HCT116 (cell line): ENCODE measurements around the gene GRB2. TPM values are rescaled to one million over a fixed set of nuclear protein-coding genes. Genes with fewer than 3 reads are reported as not detected.

Experiments used
- ATAC-seq: fragments of 200-7000 bp; cut with Tn5 transposase; 2 replicates; pipeline ENCODE4 v1.9.1; 2020; ENCODE audit warnings: mild to moderate bottlenecking, moderate library complexity
- BruUV-seq: library from RNA; stranded (reverse); fragments of 400-500 nt; replicated peaks from 2 replicates; lab custom pipeline; 2021; lab: Mats Ljungman, UMichigan
- CTCF ChIA-PET: fragments of 300-600 bp; sonication (Branson Sonifier 250); formaldehyde crosslinking; loops from one replicate; lab custom pipeline; 2021; ENCODE audit warnings: antibody characterized with exemption; lab: Charles Lee
- POLR2A ChIA-PET: fragments of 300-600, 350-600 bp; sonication (Branson Sonifier 250); formaldehyde crosslinking; loops from one replicate; lab custom pipeline; 2021; ENCODE audit warnings: antibody characterized with exemption; lab: Charles Lee
- RAD21 ChIA-PET, 2 experiments: fragments of 300-600 bp; sonication (Branson Sonifier 250); formaldehyde crosslinking; loops; one replicate each; lab custom pipeline; 2023; ENCODE audit warnings: low total read pairs in 2 of 2; ENCODE audit not compliant: uncharacterized antibody in 2 of 2, unreplicated experiment in 2 of 2, low non-redundant PET in 1 of 2; lab: Charles Lee
- DNase-seq: peaks from one replicate; pipeline ENCODE4 v3.0.0-alpha.2; 2010; ENCODE audit warnings: low read depth, low spot score
- H2AFZ ChIP-seq: fragments of 200-600 bp; shearing (Covaris generic), sonication (generic); 2 replicates; pipeline ENCODE4 v1.6.1; 2017; ENCODE audit warnings: low read depth, mixed run types, mixed read lengths, antibody characterized with exemption, low read length; ENCODE audit not compliant: poor library complexity, severe bottlenecking
- H3K27ac ChIP-seq: 2 replicates; pipeline ENCODE4 v1.5.1; 2012; ENCODE audit warnings: low read depth, low read length
- H3K27me3 ChIP-seq: fragments of 200-600 bp; sonication (generic); 2 replicates; pipeline ENCODE4 v1.6.1; 2016; ENCODE audit warnings: mixed run types, low read length, mixed read lengths; ENCODE audit not compliant: insufficient read depth
- H3K36me3 ChIP-seq, 2 experiments: fragments of 200-500 bp in 1 of 2; fragments of 200-600 bp in 1 of 2; sonication (Bioruptor generic) in 1 of 2; sonication (generic) in 1 of 2; 2 replicates each; pipeline versions ENCODE4 v1.5.1 to v1.6.1; 2014 to 2016; ENCODE audit warnings: low read length in 2 of 2, inconsistent platforms in 1 of 2, mixed read lengths in 1 of 2, mixed run types in 1 of 2; ENCODE audit not compliant: insufficient read depth in 2 of 2, control insufficient read depth in 1 of 2
- H3K4me1 ChIP-seq, 2 experiments: fragments of 200-600 bp in 1 of 2; sonication (generic) in 1 of 2; 2 replicates each; pipeline versions ENCODE4 v1.5.1 to v1.6.1; 2012 to 2017; ENCODE audit warnings: low read length in 2 of 2, inconsistent platforms in 1 of 2, mild to moderate bottlenecking in 1 of 2, mixed read lengths in 1 of 2, mixed run types in 1 of 2, moderate library complexity in 1 of 2; ENCODE audit not compliant: insufficient read depth in 2 of 2, control insufficient read depth in 1 of 2
- H3K4me2 ChIP-seq: fragments of 200-600 bp; sonication (generic); 2 replicates; pipeline ENCODE4 v1.6.1; 2017; ENCODE audit warnings: mixed run types, low read length, mixed read lengths
- H3K4me3 ChIP-seq, 2 experiments: fragments of 200-600 bp in 1 of 2; sonication (generic) in 1 of 2; replicated peaks in 1 of 2; 2 replicates each; pipeline ENCODE4 v1.5.1; 2011 to 2016; ENCODE audit warnings: low read length in 2 of 2, control low read depth in 1 of 2, low read depth in 1 of 2, mild to moderate bottlenecking in 1 of 2, mixed read lengths in 1 of 2, mixed run types in 1 of 2
- H3K79me2 ChIP-seq: fragments of 200-600 bp; sonication (generic); 2 replicates; pipeline ENCODE4 v1.6.1; 2017; ENCODE audit warnings: mild to moderate bottlenecking, mixed run types, low read length, moderate library complexity, mixed read lengths; ENCODE audit not compliant: insufficient read depth
- H3K9ac ChIP-seq: fragments of 200-600 bp; sonication (generic); 2 replicates; pipeline ENCODE4 v1.6.1; 2016; ENCODE audit warnings: low read length, mixed read lengths
- H3K9me2 ChIP-seq: fragments of 200-600 bp; sonication (generic), shearing (Covaris generic); 2 replicates; pipeline ENCODE4 v1.6.1; 2017; ENCODE audit warnings: mixed run types, mild to moderate bottlenecking, moderate library complexity; ENCODE audit not compliant: insufficient read depth
- H3K9me3 ChIP-seq, 2 experiments: fragments of 200-500 bp in 1 of 2; fragments of 200-600 bp in 1 of 2; sonication (Bioruptor generic) in 1 of 2; sonication (generic) in 1 of 2; 2 replicates each; pipeline ENCODE4 v1.6.1; 2014 to 2017; ENCODE audit warnings: low read length in 2 of 2, mixed read lengths in 2 of 2, inconsistent platforms in 1 of 2, low read depth in 1 of 2, mild to moderate bottlenecking in 1 of 2, mixed run types in 1 of 2, moderate library complexity in 1 of 2; ENCODE audit not compliant: control insufficient read depth in 1 of 2, insufficient read depth in 1 of 2
- H4K20me1 ChIP-seq: fragments of 200-600 bp; sonication (generic), shearing (Covaris generic); 2 replicates; pipeline ENCODE4 v1.6.1; 2017; ENCODE audit warnings: mixed run types, mild to moderate bottlenecking, moderate library complexity; ENCODE audit not compliant: insufficient read depth
- CBX3 ChIP-seq: IDR thresholded peaks from 2 replicates; pipeline ENCODE4 v1.6.1; 2012; ENCODE audit warnings: low read depth
- CEBPB ChIP-seq: IDR thresholded peaks from 2 replicates; pipeline ENCODE4 v1.6.1; 2012; ENCODE audit warnings: low read depth
- EGR1 ChIP-seq: IDR thresholded peaks from 2 replicates; pipeline ENCODE4 v1.6.1; 2012; ENCODE audit warnings: low read depth
- ELF1 ChIP-seq: IDR thresholded peaks from 2 replicates; pipeline ENCODE4 v1.6.1; 2012; ENCODE audit warnings: low read depth, borderline replicate concordance
- EZH2 ChIP-seq: fragments of 200-600 bp; sonication (generic); IDR thresholded peaks from 2 replicates; pipeline ENCODE4 v1.6.1; 2017; ENCODE audit warnings: antibody characterized with exemption, mixed run types
- EZH2phosphoT487 ChIP-seq: fragments of 200-600 bp; IDR thresholded peaks from 2 replicates; pipeline ENCODE4 v1.6.1; 2018; ENCODE audit warnings: antibody characterized with exemption, borderline replicate concordance
- FOSL1 ChIP-seq: IDR thresholded peaks from 2 replicates; pipeline ENCODE4 v1.6.1; 2012; ENCODE audit warnings: low read depth
- MAX ChIP-seq: IDR thresholded peaks from 2 replicates; pipeline ENCODE4 v1.6.1; 2012
- POLR2A ChIP-seq: IDR thresholded peaks from 2 replicates; pipeline ENCODE4 v1.7.0; 2011; ENCODE audit warnings: borderline replicate concordance; ENCODE audit not compliant: insufficient read depth, insufficient read length; ENCODE audit errors: extremely low read depth
- POLR2AphosphoS5 ChIP-seq: IDR thresholded peaks from 2 replicates; pipeline ENCODE4 v1.6.1; 2011; ENCODE audit warnings: mild to moderate bottlenecking, low read depth, low read length, moderate library complexity
- SRF ChIP-seq: IDR thresholded peaks from 2 replicates; pipeline ENCODE4 v1.6.1; 2012; ENCODE audit warnings: low read depth
- TCF7L2 ChIP-seq: IDR thresholded peaks from 2 replicates; pipeline ENCODE4 v1.7.0; 2011; ENCODE audit warnings: borderline replicate concordance, inconsistent platforms; ENCODE audit not compliant: insufficient read depth, insufficient read length; ENCODE audit errors: extremely low read depth
- YY1 ChIP-seq: IDR thresholded peaks from 2 replicates; pipeline ENCODE4 v1.6.1; 2011; ENCODE audit warnings: low read length, low read depth, moderate library complexity, mild to moderate bottlenecking; ENCODE audit not compliant: insufficient replicate concordance; ENCODE audit errors: extremely low read depth
- ZFX ChIP-seq: fragments of 450-650 bp; IDR thresholded peaks from 2 replicates; pipeline ENCODE4 v1.6.1; 2017
- ZNF274 ChIP-seq: fragments of 200-500 bp; sonication (Bioruptor generic); IDR thresholded peaks from 2 replicates; pipeline ENCODE4 v1.6.1; 2014; ENCODE audit warnings: mild to moderate bottlenecking, low read depth, low read length, inconsistent platforms
- intact Hi-C: fragments of 100-400 bp; cut with micrococcal nuclease; formaldehyde crosslinking; loops from 2 replicates; pipeline ENCODE4 v1.10.0; 2022
- total RNA-seq: library from RNA; stranded (reverse); gene quantifications from one replicate; pipeline ENCODE4 v1.2.1, GENCODE V29; 2021; ENCODE audit not compliant: unreplicated experiment
- TF ChIP-seq, protein P1 (sequence below), 3 experiments: fragments of 200-600 bp in 1 of 3; sonication (generic) in 1 of 3; IDR thresholded peaks in 2 of 3; conservative IDR thresholded peaks in 1 of 3; 2 replicates each; pipeline ENCODE4 v1.5.1; 2012 to 2017; ENCODE audit warnings: low read depth in 2 of 3, low read length in 2 of 3, antibody characterized with exemption in 1 of 3, borderline replicate concordance in 1 of 3, control low read depth in 1 of 3, mild to moderate bottlenecking in 1 of 3, mixed read lengths in 1 of 3, mixed run types in 1 of 3, moderate library complexity in 1 of 3; ENCODE audit not compliant: insufficient read depth in 1 of 3
- TF ChIP-seq, protein P2 (sequence below): IDR thresholded peaks from 2 replicates; pipeline ENCODE4 v1.6.1; 2012; ENCODE audit warnings: low read depth

GRB2 gene
- total RNA-seq, 1 experiment from 2014 or later = 146 TPM

- TF ChIP-seq, protein P1, sequence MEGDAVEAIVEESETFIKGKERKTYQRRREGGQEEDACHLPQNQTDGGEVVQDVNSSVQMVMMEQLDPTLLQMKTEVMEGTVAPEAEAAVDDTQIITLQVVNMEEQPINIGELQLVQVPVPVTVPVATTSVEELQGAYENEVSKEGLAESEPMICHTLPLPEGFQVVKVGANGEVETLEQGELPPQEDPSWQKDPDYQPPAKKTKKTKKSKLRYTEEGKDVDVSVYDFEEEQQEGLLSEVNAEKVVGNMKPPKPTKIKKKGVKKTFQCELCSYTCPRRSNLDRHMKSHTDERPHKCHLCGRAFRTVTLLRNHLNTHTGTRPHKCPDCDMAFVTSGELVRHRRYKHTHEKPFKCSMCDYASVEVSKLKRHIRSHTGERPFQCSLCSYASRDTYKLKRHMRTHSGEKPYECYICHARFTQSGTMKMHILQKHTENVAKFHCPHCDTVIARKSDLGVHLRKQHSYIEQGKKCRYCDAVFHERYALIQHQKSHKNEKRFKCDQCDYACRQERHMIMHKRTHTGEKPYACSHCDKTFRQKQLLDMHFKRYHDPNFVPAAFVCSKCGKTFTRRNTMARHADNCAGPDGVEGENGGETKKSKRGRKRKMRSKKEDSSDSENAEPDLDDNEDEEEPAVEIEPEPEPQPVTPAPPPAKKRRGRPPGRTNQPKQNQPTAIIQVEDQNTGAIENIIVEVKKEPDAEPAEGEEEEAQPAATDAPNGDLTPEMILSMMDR (IDR thresholded peaks at IDR 0.05 in 2 of 3, conservative IDR thresholded peaks at IDR 0.05 in 1 of 3; ENCODE audit: borderline replicate concordance in 1 of 3, insufficient read depth in 1 of 3, low read depth in 2 of 3, low read length in 2 of 3) = no peak; a peak in 1 of 6 replicates
- TF ChIP-seq, all 23 proteins: peak for 11
Observed at GRCh38 chr17:75393523-75394331, 11.8 kb downstream of the GRB2 start (continued).

- Histone ChIP-seq H4K20me1 (peaks cover 24% of the 10 kb centered on the region; the same call in 1 of the 2 replicates), H3K9me2 (no peaks in the 10 kb centered on the region), H3K9me3 (no peaks in the 10 kb centered on the region), H3K79me2 (peaks cover 98% of the 10 kb centered on the region), H3K4me1 (peaks cover 23 to 30% of the 10 kb centered on the region in 2 experiments), H3K27ac (no peak overlapping the region), H3K27me3 (no peaks in the 10 kb centered on the region), H2AFZ (no peak overlapping the region), H3K4me2 (no peak overlapping the region), H3K4me3 (no peak overlapping the region), H3K36me3 (peaks cover 12 to 28% of the 10 kb centered on the region in 2 experiments; a peak in 3 of 4 replicates), H3K9ac (no peak overlapping the region)
- ChIA-PET CTCF (no interaction called here), POLR2A (interaction anchor here (1.3 to 2.8 kb wide), 2 partner anchors 12 to 122 kb away, joined by 7 to 27 read pairs; partner anchors contain the start of gene MIF4GD), RAD21 (no interaction called here)
- ATAC-seq (no peak), DNase-seq (no peak)
- intact Hi-C loops = no loop called here
- no TSS peak for BruUV-seq
- no peak for TF ChIP-seq POLR2A
- TF ChIP-seq TCF7L2 = no peak
- TF ChIP-seq SRF = no peak
- no peak for TF ChIP-seq ZNF274
- TF ChIP-seq ELF1 = no peak
- no peak for TF ChIP-seq FOSL1
- no peak for TF ChIP-seq YY1
- TF ChIP-seq, protein P2, sequence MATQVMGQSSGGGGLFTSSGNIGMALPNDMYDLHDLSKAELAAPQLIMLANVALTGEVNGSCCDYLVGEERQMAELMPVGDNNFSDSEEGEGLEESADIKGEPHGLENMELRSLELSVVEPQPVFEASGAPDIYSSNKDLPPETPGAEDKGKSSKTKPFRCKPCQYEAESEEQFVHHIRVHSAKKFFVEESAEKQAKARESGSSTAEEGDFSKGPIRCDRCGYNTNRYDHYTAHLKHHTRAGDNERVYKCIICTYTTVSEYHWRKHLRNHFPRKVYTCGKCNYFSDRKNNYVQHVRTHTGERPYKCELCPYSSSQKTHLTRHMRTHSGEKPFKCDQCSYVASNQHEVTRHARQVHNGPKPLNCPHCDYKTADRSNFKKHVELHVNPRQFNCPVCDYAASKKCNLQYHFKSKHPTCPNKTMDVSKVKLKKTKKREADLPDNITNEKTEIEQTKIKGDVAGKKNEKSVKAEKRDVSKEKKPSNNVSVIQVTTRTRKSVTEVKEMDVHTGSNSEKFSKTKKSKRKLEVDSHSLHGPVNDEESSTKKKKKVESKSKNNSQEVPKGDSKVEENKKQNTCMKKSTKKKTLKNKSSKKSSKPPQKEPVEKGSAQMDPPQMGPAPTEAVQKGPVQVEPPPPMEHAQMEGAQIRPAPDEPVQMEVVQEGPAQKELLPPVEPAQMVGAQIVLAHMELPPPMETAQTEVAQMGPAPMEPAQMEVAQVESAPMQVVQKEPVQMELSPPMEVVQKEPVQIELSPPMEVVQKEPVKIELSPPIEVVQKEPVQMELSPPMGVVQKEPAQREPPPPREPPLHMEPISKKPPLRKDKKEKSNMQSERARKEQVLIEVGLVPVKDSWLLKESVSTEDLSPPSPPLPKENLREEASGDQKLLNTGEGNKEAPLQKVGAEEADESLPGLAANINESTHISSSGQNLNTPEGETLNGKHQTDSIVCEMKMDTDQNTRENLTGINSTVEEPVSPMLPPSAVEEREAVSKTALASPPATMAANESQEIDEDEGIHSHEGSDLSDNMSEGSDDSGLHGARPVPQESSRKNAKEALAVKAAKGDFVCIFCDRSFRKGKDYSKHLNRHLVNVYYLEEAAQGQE = no peak
- TF ChIP-seq CEBPB = no peak
- no peak for TF ChIP-seq EZH2phosphoT487
- no peak for TF ChIP-seq EZH2
- TF ChIP-seq EGR1 = no peak
- no peak for TF ChIP-seq MAX
- no peak for TF ChIP-seq CBX3
- no peak for TF ChIP-seq ZFX
- no peak for TF ChIP-seq POLR2AphosphoS5
Observed at GRCh38 chr17:75392559-75392958, 12.9 kb downstream of the GRB2 start.
